Esophagus squamous epithelium (tissue), 5 donors: ENCODE results near the gene SLC26A2. TPM values are rescaled to one million over a fixed set of nuclear protein-coding genes. Genes with fewer than 3 reads are reported as not detected.

Experiments
- DNase-seq: peaks from one replicate; lab custom pipeline; 2025; lab: John Stamatoyannopoulos, UW
- H3K27ac ChIP-seq, 4 donors: fragments of 200-600 bp; sonication (generic); one replicate each; pipeline ENCODE4 v1.5.1; 2016 to 2019; ENCODE audit warnings: mild to moderate bottlenecking in 1 of 4
- H3K27me3 ChIP-seq, 4 donors: fragments of 200-600 bp; sonication (generic); 1 replicate in 3 of 4; 2 replicates in 1 of 4; pipeline versions ENCODE4 v1.5.1 to v1.6.0; 2017 to 2021; ENCODE audit warnings: antibody characterized with exemption in 1 of 4
- H3K36me3 ChIP-seq, 3 donors: fragments of 200-600 bp; sonication (generic); one replicate each; pipeline ENCODE4 v1.5.1; 2016 to 2019
- H3K4me1 ChIP-seq, 3 donors: fragments of 200-600 bp; sonication (generic); one replicate each; pipeline ENCODE4 v1.5.1; 2017 to 2019
- H3K4me3 ChIP-seq, 4 donors: fragments of 200-600 bp; sonication (generic); 1 replicate in 3 of 4; 2 replicates in 1 of 4; pipeline ENCODE4 v1.5.1; 2016 to 2019; ENCODE audit warnings: mild to moderate bottlenecking in 2 of 4, moderate library complexity in 1 of 4
- H3K9me3 ChIP-seq, 3 donors: fragments of 200-600 bp; sonication (generic); one replicate each; pipeline ENCODE4 v1.5.1; 2016 to 2019
- CTCF ChIP-seq, 6 experiments: fragments of 450-650 bp in 4 of 6; fragments of 200-600 bp in 2 of 6; sonication (generic) in 2 of 6; IDR thresholded peaks; one replicate each; pipeline ENCODE4 v1.5.1; 2016 to 2019; ENCODE audit warnings: antibody characterized with exemption in 6 of 6, mild to moderate bottlenecking in 4 of 6, moderate library complexity in 4 of 6
- POLR2A ChIP-seq, 4 donors: fragments of 450-650 bp; IDR thresholded peaks; one replicate each; pipeline ENCODE4 v1.6.1; 2017; ENCODE audit warnings: antibody characterized with exemption in 4 of 4, mild to moderate bottlenecking in 4 of 4, moderate library complexity in 3 of 4
- WGBS, 2 donors: methylation state at CpG; one replicate each; pipeline ENCODE4 v1.1.5; 2018; 5-methylcytosine and 5-hydroxymethylcytosine counted together
- intact Hi-C: fragments of 100-400 bp; cut with DNase I; formaldehyde crosslinking; loops from one replicate; pipeline ENCODE4 v1.15.0; 2022
- total RNA-seq, 4 donors: library from RNA; depleted of rRNA; stranded (reverse); fragments of >200 nt; gene quantifications; one replicate each; pipeline ENCODE4 v1.1.0, GENCODE V29; 2016
- donor health status: DM: yes; HTN: yes; CAD: no.

Gene SLC26A2
- total RNA-seq, 4 donors from 2014 or later = 6.3 to 46.3 (median 29.6) TPM

DNA sequence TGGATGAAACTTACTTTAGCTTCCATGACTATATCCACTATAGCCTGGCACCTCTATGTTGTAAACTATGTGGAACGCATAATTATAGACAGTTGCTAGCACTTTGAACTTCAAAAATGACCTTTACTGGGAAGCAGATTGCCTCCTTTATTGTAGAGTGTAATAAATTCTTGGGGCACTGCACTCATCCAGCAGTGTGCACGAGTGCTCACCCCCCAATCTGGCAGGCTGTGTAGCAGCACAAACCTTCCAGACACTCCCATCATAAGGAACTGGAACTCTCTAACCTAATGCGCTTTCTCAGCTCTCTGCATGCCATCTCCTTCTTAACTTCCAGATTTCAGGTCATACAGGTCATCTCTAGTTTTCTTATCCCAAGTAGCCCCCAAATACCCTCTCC is 14.4 kb upstream of the SLC26A2 start:
- intact Hi-C loops = no loop called here
- no peak for DNase-seq
- Histone ChIP-seq H3K4me1 (peaks cover 5 to 84% (median 21%) of the 10 kb centered on the region in 3 donors), H3K27ac (no peak overlapping the region), H3K9me3 (no peaks in the 10 kb centered on the region), H3K27me3 (no peaks in the 10 kb centered on the region), H3K4me3 (no peak overlapping the region), H3K36me3 (no peaks in the 10 kb centered on the region)
- 64 to 93% methylated on average over 3 of the region's 3 CpGs for WGBS, 2 donors
- no peak for TF ChIP-seq POLR2A (IDR thresholded peaks at IDR 0.05)
- TF ChIP-seq CTCF (IDR thresholded peaks at IDR 0.05) = no peak

- TF ChIP-seq POLR2A (IDR thresholded peaks at IDR 0.05) (no peak), CTCF (IDR thresholded peaks at IDR 0.05) (no peak)
- Histone ChIP-seq H3K4me3 (no peak overlapping the region), H3K4me1 (peaks cover 0 to 62% (median 12%) of the 10 kb centered on the region in 3 donors), H3K27me3 (no peaks in the 10 kb centered on the region), H3K36me3 (no peaks in the 10 kb centered on the region), H3K9me3 (no peaks in the 10 kb centered on the region), H3K27ac (peak overlapping the region in 3 of 4 donors; percentile 22 to 76 (median 76))
- intact Hi-C loops = no loop called here
- WGBS, 2 donors = 53 to 62% methylated on average over 5 of the region's 5 CpGs
- DNase-seq = no peak
Measured at GRCh38 chr5:149948993-149949392, 11.6 kb upstream of the SLC26A2 start.

DNA sequence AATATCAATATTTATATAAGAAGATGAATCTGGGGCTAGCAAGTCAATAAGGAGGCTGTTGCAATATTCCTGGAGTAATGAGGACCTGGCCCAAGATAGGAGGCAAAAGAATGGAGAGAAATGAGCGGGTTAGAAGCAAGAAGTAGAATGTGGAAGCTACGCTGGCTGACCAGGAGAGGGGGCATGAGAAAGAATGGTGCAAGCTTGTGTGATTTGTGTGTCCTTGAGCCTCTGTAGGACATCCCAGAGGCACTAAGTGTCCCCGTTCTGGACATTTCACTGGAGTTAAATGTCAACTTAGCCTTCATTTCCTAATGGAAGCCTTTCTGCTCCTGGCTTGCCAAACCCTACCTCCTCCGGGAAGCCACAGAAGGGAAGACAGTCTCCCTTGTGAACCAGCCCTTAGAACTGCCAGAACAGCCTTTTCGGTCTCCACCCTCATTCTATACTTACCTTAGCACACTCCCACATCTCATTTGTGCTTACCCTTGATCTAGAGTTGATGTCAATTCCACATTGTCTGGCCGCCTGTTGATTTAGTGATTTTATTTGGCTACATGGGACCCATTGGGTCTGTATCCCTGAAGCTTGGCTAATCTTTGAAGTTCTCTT is 9.3 kb upstream of the SLC26A2 start:
- intact Hi-C loops = no loop called here
- H3K27me3 ChIP-seq = no peaks in the 10 kb centered on the region
- WGBS, 2 donors = 76 to 77% methylated on average over 6 of the region's 6 CpGs

DNA sequence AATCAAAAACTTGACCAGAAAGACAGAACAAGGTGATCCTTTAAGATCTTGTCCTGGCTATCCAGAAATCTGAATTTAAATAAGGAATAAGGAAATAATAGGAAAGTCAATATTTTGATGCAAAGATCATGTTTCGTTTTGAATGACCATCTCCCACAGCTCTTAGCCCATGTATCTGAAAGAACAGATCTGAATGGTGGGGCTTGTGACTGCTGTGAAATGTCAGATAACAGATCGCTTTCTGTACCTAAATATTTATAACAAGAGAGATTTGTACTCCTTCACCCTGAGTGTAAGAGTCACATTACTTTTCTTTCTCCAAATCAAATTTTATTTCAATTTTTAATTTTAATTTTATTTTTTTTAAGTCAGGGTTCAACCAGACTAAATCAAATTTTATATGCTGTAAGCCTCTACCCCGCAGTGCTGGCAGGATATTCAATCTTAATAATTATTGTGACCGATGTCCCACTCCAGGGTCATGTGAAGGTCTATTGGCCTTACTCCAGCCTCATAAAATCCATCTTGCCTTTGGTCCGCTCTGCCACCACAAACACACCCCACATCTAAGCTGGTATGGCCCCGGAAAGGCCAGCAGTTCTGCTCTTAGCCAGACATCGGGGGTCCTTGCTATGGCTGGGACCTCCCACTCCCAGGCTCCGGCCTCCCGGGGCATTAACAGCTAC is 7.0 kb upstream of the SLC26A2 start:
- no peak overlapping the region for H3K27ac ChIP-seq
- intact Hi-C loops = no loop called here
- no peak for DNase-seq

More for the DNA sequence above, 9.3 kb upstream of the SLC26A2 start:
- TF ChIP-seq CTCF (IDR thresholded peaks at IDR 0.05) (no peak), POLR2A (IDR thresholded peaks at IDR 0.05) (no peak)
- DNase-seq = no peak
- Histone ChIP-seq H3K9me3 (no peaks in the 10 kb centered on the region), H3K36me3 (no peaks in the 10 kb centered on the region), H3K4me3 (no peak overlapping the region), H3K4me1 (peaks cover 0 to 39% (median 3%) of the 10 kb centered on the region in 3 donors), H3K27ac (peak overlapping the region in 2 of 4 donors; percentile 54 to 65)

More for the DNA sequence above, 7.0 kb upstream of the SLC26A2 start:
- TF ChIP-seq POLR2A (IDR thresholded peaks at IDR 0.05) (no peak), CTCF (IDR thresholded peaks at IDR 0.05) (no peak)
- Histone ChIP-seq H3K36me3 (no peaks in the 10 kb centered on the region), H3K4me1 (peaks cover 0 to 30% (median 3%) of the 10 kb centered on the region in 3 donors), H3K9me3 (no peaks in the 10 kb centered on the region), H3K4me3 (no peak overlapping the region), H3K27me3 (no peaks in the 10 kb centered on the region)
- 77 to 78% methylated on average over 7 of the region's 9 CpGs for WGBS, 2 donors
